Liver (tissue), 9 donors: Measurements from ENCODE around the gene HOXB3. TPM values are rescaled to one million over a fixed set of nuclear protein-coding genes. Genes with fewer than 3 reads are reported as not detected.
"Not testable (repeated sequence)": the region's sequence is repeated elsewhere in the genome, so short reads cannot be mapped to it uniquely, and the experiment has no call there.

Source experiments
- DNase-seq: peaks from one replicate; pipeline ENCODE4 v3.0.0-alpha.2; 2017; ENCODE audit warnings: low spot score
- H3K27ac ChIP-seq, 2 donors: one replicate each; pipeline ENCODE4 v1.7.0; 2013; ENCODE audit warnings: inconsistent platforms in 2 of 2, low read length in 2 of 2, control low read depth in 1 of 2, low read depth in 1 of 2, mild to moderate bottlenecking in 1 of 2
- H3K27me3 ChIP-seq, 4 donors: one replicate each; pipeline versions ENCODE4 v1.6.1 to v1.7.0; 2013; ENCODE audit warnings: low read length in 3 of 4, inconsistent platforms in 1 of 4, mild to moderate bottlenecking in 1 of 4, moderate library complexity in 1 of 4; ENCODE audit not compliant: control insufficient read depth in 4 of 4, insufficient read depth in 4 of 4
- H3K36me3 ChIP-seq, 4 donors: one replicate each; pipeline versions ENCODE4 v1.6.1 to v1.7.0; 2013; ENCODE audit warnings: low read length in 3 of 4, mild to moderate bottlenecking in 3 of 4, low read depth in 1 of 4, moderate library complexity in 1 of 4; ENCODE audit not compliant: control insufficient read depth in 4 of 4, insufficient read depth in 3 of 4
- H3K4me1 ChIP-seq, 4 donors: one replicate each; pipeline versions ENCODE4 v1.6.1 to v1.7.0; 2013; ENCODE audit warnings: low read length in 3 of 4, mild to moderate bottlenecking in 3 of 4, moderate library complexity in 1 of 4; ENCODE audit not compliant: control insufficient read depth in 4 of 4, insufficient read depth in 4 of 4
- H3K4me3 ChIP-seq, 3 donors: one replicate each; pipeline versions ENCODE4 v1.6.1 to v1.7.0; 2013; ENCODE audit warnings: low read length in 3 of 3, control low read depth in 1 of 3, low read depth in 1 of 3, mild to moderate bottlenecking in 1 of 3
- H3K9ac ChIP-seq, 2 donors: one replicate each; pipeline ENCODE4 v1.7.0; 2013; ENCODE audit warnings: low read length in 2 of 2, mild to moderate bottlenecking in 2 of 2, moderate library complexity in 2 of 2, control low read depth in 1 of 2, low read depth in 1 of 2
- H3K9me3 ChIP-seq, 4 donors: one replicate each; pipeline versions ENCODE4 v1.6.1 to v1.7.0; 2013; ENCODE audit warnings: low read length in 3 of 4; ENCODE audit not compliant: control insufficient read depth in 4 of 4
- ATF3 ChIP-seq: IDR thresholded peaks from 2 replicates; pipeline ENCODE4 v1.6.1; 2016; ENCODE audit warnings: antibody characterized with exemption
- EGR1 ChIP-seq, 2 donors: IDR thresholded peaks; 2 replicates each; pipeline ENCODE4 v1.6.1; 2016 to 2018; ENCODE audit warnings: antibody characterized with exemption in 2 of 2, low read depth in 2 of 2
- FOXA1 ChIP-seq: IDR thresholded peaks from 2 replicates; pipeline ENCODE4 v1.6.1; 2016; ENCODE audit warnings: antibody characterized with exemption
- FOXA2 ChIP-seq: IDR thresholded peaks from 2 replicates; pipeline ENCODE4 v1.6.1; 2016; ENCODE audit warnings: antibody characterized with exemption
- GABPA ChIP-seq, 2 donors: IDR thresholded peaks in 1 of 2; conservative IDR thresholded peaks in 1 of 2; 2 replicates each; pipeline ENCODE4 v1.6.1; 2016; ENCODE audit warnings: antibody characterized with exemption in 2 of 2, mild to moderate bottlenecking in 1 of 2, moderate library complexity in 1 of 2
- HNF4A ChIP-seq, 2 donors: conservative IDR thresholded peaks; 2 replicates each; pipeline ENCODE4 v1.6.1; 2016; ENCODE audit warnings: antibody characterized with exemption in 2 of 2, mild to moderate bottlenecking in 2 of 2
- HNF4G ChIP-seq: IDR thresholded peaks from 2 replicates; pipeline ENCODE4 v1.6.1; 2016; ENCODE audit warnings: antibody characterized with exemption
- JUND ChIP-seq, 2 donors: IDR thresholded peaks; 2 replicates each; pipeline ENCODE4 v1.6.1; 2016; ENCODE audit warnings: antibody characterized with exemption in 2 of 2
- MAX ChIP-seq: IDR thresholded peaks from 2 replicates; pipeline ENCODE4 v1.6.1; 2016; ENCODE audit warnings: antibody characterized with exemption
- NR2F2 ChIP-seq: IDR thresholded peaks from 2 replicates; pipeline ENCODE4 v1.6.1; 2016; ENCODE audit warnings: antibody characterized with exemption
- RAD21 ChIP-seq, 2 donors: IDR thresholded peaks; 2 replicates each; pipeline ENCODE4 v1.6.1; 2016; ENCODE audit warnings: antibody characterized with exemption in 2 of 2, mild to moderate bottlenecking in 2 of 2
- RXRA ChIP-seq, 2 donors: IDR thresholded peaks; 2 replicates each; pipeline ENCODE4 v1.6.1; 2017 to 2018; ENCODE audit warnings: antibody characterized with exemption in 2 of 2, mild to moderate bottlenecking in 1 of 2
- SP1 ChIP-seq: IDR thresholded peaks from 2 replicates; pipeline ENCODE4 v1.6.1; 2018; ENCODE audit warnings: antibody characterized with exemption, mild to moderate bottlenecking
- TAF1 ChIP-seq: conservative IDR thresholded peaks from 2 replicates; pipeline ENCODE4 v1.6.1; 2016; ENCODE audit warnings: antibody characterized with exemption, mild to moderate bottlenecking
- YY1 ChIP-seq: IDR thresholded peaks from 2 replicates; pipeline ENCODE4 v1.6.1; 2016; ENCODE audit warnings: antibody characterized with exemption, mild to moderate bottlenecking
- WGBS: extraction: QIAGEN DNeasy Blood & Tissue Kit; methylation state at CpG from one replicate; pipeline ENCODE4 v1.1.7; 2013; 5-methylcytosine and 5-hydroxymethylcytosine counted together
- polyA plus RNA-seq, 2 donors: library from polyadenylated mRNA; stranded (reverse) in 1 of 2; unstranded in 1 of 2; fragments of 200-250 nt in 1 of 2; fragments of >200 nt in 1 of 2; fragmentation: Nextera tagmentation in 1 of 2; extraction: Ambion mirVana in 1 of 2; gene quantifications; one replicate each; pipeline versions ENCODE4 v1.2.1 to v1.2.3, GENCODE V29; 2013 to 2015
- total RNA-seq, 2 donors: library from RNA; depleted of rRNA; stranded (reverse); fragments of >200 nt; gene quantifications; one replicate each; pipeline ENCODE4 v1.2.3, GENCODE V29; 2014
- TF ChIP-seq, protein P1 (sequence below): IDR thresholded peaks from 2 replicates; pipeline ENCODE4 v1.6.1; 2016; ENCODE audit warnings: antibody characterized with exemption
- TF ChIP-seq, protein P2 (sequence below): fragments of 150-350 bp; IDR thresholded peaks from 2 replicates; pipeline ENCODE4 v1.5.1; 2017; ENCODE audit warnings: improper control_type of control experiment, low read depth, low read length; ENCODE audit not compliant: missing input control
- TF ChIP-seq, protein P3 (sequence below): IDR thresholded peaks from 2 replicates; pipeline ENCODE4 v1.6.1; 2016; ENCODE audit warnings: antibody characterized with exemption, mild to moderate bottlenecking
- donor health status: healthy.
- donor health status: healthy.
- donor health status: healthy.
- donor health status: healthy.
- donor health status: healthy.

HOXB3 gene
- total and polyA plus RNA-seq, 4 donors = 0.75 to 2.2 (median 1.2) TPM

- Histone ChIP-seq H3K4me3 (no peak overlapping the region), H3K9ac (no peak overlapping the region), H3K4me1 (no peaks in the 10 kb centered on the region), H3K27ac (no peak overlapping the region), H3K27me3 (peaks cover 2 to 10% (median 3%) of the 10 kb centered on the region in 4 donors), H3K36me3 (no peaks in the 10 kb centered on the region), H3K9me3 (no peaks in the 10 kb centered on the region)
- DNase-seq = no peak
- 91% methylated on average over 3 of the region's 3 CpGs for WGBS
- TF ChIP-seq, protein P1, sequence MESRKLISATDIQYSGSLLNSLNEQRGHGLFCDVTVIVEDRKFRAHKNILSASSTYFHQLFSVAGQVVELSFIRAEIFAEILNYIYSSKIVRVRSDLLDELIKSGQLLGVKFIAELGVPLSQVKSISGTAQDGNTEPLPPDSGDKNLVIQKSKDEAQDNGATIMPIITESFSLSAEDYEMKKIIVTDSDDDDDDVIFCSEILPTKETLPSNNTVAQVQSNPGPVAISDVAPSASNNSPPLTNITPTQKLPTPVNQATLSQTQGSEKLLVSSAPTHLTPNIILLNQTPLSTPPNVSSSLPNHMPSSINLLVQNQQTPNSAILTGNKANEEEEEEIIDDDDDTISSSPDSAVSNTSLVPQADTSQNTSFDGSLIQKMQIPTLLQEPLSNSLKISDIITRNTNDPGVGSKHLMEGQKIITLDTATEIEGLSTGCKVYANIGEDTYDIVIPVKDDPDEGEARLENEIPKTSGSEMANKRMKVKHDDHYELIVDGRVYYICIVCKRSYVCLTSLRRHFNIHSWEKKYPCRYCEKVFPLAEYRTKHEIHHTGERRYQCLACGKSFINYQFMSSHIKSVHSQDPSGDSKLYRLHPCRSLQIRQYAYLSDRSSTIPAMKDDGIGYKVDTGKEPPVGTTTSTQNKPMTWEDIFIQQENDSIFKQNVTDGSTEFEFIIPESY = no peak
- no peak for TF ChIP-seq RAD21 (IDR thresholded peaks at IDR 0.05)
- no peak for TF ChIP-seq SP1
- TF ChIP-seq NR2F2 = no peak
- TF ChIP-seq TAF1 = no peak
- no peak for TF ChIP-seq FOXA1
- TF ChIP-seq, protein P2, sequence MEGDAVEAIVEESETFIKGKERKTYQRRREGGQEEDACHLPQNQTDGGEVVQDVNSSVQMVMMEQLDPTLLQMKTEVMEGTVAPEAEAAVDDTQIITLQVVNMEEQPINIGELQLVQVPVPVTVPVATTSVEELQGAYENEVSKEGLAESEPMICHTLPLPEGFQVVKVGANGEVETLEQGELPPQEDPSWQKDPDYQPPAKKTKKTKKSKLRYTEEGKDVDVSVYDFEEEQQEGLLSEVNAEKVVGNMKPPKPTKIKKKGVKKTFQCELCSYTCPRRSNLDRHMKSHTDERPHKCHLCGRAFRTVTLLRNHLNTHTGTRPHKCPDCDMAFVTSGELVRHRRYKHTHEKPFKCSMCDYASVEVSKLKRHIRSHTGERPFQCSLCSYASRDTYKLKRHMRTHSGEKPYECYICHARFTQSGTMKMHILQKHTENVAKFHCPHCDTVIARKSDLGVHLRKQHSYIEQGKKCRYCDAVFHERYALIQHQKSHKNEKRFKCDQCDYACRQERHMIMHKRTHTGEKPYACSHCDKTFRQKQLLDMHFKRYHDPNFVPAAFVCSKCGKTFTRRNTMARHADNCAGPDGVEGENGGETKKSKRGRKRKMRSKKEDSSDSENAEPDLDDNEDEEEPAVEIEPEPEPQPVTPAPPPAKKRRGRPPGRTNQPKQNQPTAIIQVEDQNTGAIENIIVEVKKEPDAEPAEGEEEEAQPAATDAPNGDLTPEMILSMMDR = no peak
- TF ChIP-seq HNF4G = no peak
- TF ChIP-seq RXRA (IDR thresholded peaks at IDR 0.05) = no peak
- TF ChIP-seq EGR1 (IDR thresholded peaks at IDR 0.05; ENCODE audit: low read depth in 2 of 2) = no peak
- no peak for TF ChIP-seq HNF4A (conservative IDR thresholded peaks at IDR 0.05)
- TF ChIP-seq ATF3 = no peak
- TF ChIP-seq MAX = no peak
- no peak for TF ChIP-seq JUND (IDR thresholded peaks at IDR 0.05)
- TF ChIP-seq YY1 = no peak
- no peak for TF ChIP-seq FOXA2
- TF ChIP-seq GABPA (IDR thresholded peaks at IDR 0.05 in 1 of 2, conservative IDR thresholded peaks at IDR 0.05 in 1 of 2) = no peak
- TF ChIP-seq, protein P3, sequence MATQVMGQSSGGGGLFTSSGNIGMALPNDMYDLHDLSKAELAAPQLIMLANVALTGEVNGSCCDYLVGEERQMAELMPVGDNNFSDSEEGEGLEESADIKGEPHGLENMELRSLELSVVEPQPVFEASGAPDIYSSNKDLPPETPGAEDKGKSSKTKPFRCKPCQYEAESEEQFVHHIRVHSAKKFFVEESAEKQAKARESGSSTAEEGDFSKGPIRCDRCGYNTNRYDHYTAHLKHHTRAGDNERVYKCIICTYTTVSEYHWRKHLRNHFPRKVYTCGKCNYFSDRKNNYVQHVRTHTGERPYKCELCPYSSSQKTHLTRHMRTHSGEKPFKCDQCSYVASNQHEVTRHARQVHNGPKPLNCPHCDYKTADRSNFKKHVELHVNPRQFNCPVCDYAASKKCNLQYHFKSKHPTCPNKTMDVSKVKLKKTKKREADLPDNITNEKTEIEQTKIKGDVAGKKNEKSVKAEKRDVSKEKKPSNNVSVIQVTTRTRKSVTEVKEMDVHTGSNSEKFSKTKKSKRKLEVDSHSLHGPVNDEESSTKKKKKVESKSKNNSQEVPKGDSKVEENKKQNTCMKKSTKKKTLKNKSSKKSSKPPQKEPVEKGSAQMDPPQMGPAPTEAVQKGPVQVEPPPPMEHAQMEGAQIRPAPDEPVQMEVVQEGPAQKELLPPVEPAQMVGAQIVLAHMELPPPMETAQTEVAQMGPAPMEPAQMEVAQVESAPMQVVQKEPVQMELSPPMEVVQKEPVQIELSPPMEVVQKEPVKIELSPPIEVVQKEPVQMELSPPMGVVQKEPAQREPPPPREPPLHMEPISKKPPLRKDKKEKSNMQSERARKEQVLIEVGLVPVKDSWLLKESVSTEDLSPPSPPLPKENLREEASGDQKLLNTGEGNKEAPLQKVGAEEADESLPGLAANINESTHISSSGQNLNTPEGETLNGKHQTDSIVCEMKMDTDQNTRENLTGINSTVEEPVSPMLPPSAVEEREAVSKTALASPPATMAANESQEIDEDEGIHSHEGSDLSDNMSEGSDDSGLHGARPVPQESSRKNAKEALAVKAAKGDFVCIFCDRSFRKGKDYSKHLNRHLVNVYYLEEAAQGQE = no peak
These were observed 52.7 kb downstream of the HOXB3 start for GRCh38 chr17:48537316-48537715.

DNA sequence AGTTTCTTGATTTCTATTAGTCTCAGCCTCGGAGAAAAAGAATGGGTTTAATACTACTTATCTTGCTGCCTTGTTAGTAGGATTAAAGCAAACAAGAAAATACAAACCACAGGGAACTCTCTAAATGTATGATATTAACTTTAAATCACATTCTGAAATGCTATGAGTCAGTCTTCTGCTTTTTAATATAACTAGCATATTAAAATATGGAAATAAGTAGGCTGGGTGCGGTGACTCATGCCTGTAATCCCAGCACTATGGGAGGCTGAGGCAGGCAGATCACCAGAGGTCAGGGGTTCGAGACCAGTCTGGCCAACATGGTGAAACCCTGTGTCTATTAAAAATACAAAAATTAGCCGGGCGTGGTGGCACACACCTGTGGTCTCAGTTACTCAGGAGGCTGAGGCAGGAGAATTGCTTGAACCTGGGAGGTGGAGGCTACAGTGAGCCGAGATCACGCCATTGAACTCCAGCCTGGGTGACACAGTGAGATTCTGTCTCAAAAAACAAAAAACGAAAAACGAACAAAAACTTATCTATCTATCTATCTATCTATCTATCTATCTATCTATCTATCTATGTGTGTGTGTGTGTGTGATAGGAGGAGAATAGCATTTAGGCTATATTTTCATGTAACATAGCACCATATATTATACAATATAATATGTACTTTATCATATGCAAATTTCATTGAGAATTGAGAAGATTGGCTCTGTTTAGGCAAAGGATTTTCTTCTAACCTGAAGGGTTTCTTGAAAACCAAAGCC, 54.1 kb downstream of the HOXB3 start:
- not testable (repeated sequence) for H3K27ac ChIP-seq, H3K4me3 ChIP-seq, H3K4me1 ChIP-seq, H3K36me3 ChIP-seq, H3K9ac ChIP-seq, DNase-seq, H3K9me3 ChIP-seq, H3K27me3 ChIP-seq
- 80% methylated on average over 9 of the region's 9 CpGs for WGBS
